HepG2 (cell line): ENCODE results near the gene ZMYND10.

ENCODE experiments used
- CREB1 ChIP-seq, 2 experiments: fragments of 450-650 bp in 1 of 2; IDR thresholded peaks; 2 replicates each; pipeline ENCODE4 v1.6.1; 2016 to 2017; ENCODE audit warnings: control low read depth in 1 of 2, mild to moderate bottlenecking in 1 of 2, missing compliant biosample characterization in 1 of 2, missing genetic modification characterization in 1 of 2
- DNMT1 ChIP-seq: sonication (generic); formaldehyde crosslinking; IDR thresholded peaks from 2 replicates; pipeline ENCODE4 v1.5.1; 2020; ENCODE audit warnings: mild to moderate bottlenecking, missing genetic modification reagents
- SIX4 ChIP-seq: sonication (generic); formaldehyde crosslinking; IDR thresholded peaks from 2 replicates; pipeline ENCODE4 v1.4.0; 2020; ENCODE audit warnings: missing genetic modification reagents
- TF ChIP-seq, protein P1 (sequence below): sonication (generic); formaldehyde crosslinking; conservative IDR thresholded peaks from 2 replicates; pipeline ENCODE4 v1.4.0; 2020; ENCODE audit warnings: missing genetic modification reagents
- TF ChIP-seq, protein P2 (sequence below): sonication (generic); formaldehyde crosslinking; conservative IDR thresholded peaks from 2 replicates; pipeline ENCODE4 v1.4.0; 2020; ENCODE audit warnings: missing genetic modification reagents
- TF ChIP-seq, protein P3 (sequence below): sonication (generic); formaldehyde crosslinking; IDR thresholded peaks from 2 replicates; pipeline ENCODE4 v1.5.1; 2020; ENCODE audit warnings: mild to moderate bottlenecking, moderate library complexity, missing genetic modification reagents

DNA sequence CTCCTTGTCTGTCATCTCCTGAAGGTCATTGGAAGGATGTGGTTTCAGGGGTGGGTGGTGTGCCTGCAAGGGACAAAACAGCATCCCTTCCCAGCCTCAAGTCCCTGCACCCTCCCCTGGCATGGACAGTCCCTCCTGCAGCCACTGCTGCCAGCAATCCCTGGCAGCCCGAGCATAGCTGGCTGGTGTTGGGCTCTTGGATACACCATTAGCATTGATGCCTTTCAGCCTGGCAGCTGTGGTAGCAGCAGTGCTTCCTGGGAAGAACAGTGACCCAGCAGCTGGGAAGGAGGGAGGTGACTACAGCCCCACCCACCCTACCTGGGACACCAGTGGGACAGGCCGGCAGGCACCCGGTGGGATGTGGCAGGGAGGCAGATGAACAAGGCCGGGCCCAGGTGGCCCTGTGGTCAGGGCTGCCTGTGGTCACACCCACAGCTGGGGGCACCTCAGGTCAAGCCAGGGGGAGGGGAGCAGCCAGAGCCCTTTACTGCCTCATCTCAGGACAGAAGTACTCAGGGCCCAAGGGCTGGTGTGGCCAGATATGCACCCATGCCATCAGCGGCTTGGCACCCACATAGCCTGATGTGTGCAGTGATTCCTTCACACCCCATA lies 46.7 kb upstream of the ZMYND10 start:
- TF ChIP-seq, protein P1, sequence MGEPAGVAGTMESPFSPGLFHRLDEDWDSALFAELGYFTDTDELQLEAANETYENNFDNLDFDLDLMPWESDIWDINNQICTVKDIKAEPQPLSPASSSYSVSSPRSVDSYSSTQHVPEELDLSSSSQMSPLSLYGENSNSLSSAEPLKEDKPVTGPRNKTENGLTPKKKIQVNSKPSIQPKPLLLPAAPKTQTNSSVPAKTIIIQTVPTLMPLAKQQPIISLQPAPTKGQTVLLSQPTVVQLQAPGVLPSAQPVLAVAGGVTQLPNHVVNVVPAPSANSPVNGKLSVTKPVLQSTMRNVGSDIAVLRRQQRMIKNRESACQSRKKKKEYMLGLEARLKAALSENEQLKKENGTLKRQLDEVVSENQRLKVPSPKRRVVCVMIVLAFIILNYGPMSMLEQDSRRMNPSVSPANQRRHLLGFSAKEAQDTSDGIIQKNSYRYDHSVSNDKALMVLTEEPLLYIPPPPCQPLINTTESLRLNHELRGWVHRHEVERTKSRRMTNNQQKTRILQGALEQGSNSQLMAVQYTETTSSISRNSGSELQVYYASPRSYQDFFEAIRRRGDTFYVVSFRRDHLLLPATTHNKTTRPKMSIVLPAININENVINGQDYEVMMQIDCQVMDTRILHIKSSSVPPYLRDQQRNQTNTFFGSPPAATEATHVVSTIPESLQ (CRISPR knock-in tag): no peak
- TF ChIP-seq SIX4 (CRISPR knock-in tag) (no peak), DNMT1 (CRISPR knock-in tag) (no peak), CREB1 (IDR thresholded peaks at IDR 0.05) (no peak), CREB1 (CRISPR knock-in tag; IDR thresholded peaks at IDR 0.05) (no peak)
- TF ChIP-seq, protein P2, sequence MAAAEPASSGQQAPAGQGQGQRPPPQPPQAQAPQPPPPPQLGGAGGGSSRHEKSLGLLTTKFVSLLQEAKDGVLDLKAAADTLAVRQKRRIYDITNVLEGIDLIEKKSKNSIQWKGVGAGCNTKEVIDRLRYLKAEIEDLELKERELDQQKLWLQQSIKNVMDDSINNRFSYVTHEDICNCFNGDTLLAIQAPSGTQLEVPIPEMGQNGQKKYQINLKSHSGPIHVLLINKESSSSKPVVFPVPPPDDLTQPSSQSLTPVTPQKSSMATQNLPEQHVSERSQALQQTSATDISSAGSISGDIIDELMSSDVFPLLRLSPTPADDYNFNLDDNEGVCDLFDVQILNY (CRISPR knock-in tag): no peak
- TF ChIP-seq, protein P3, sequence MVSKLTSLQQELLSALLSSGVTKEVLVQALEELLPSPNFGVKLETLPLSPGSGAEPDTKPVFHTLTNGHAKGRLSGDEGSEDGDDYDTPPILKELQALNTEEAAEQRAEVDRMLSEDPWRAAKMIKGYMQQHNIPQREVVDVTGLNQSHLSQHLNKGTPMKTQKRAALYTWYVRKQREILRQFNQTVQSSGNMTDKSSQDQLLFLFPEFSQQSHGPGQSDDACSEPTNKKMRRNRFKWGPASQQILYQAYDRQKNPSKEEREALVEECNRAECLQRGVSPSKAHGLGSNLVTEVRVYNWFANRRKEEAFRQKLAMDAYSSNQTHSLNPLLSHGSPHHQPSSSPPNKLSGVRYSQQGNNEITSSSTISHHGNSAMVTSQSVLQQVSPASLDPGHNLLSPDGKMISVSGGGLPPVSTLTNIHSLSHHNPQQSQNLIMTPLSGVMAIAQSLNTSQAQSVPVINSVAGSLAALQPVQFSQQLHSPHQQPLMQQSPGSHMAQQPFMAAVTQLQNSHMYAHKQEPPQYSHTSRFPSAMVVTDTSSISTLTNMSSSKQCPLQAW: no peak
